GM12878 (cell line): Measurements from ENCODE around the gene ZBTB21. TPM values are rescaled to one million over a fixed set of nuclear protein-coding genes. Genes with fewer than 3 reads are reported as not detected.

Experiments used
- ATAC-seq: fragments of 200-7000 bp; cut with Tn5 transposase; 3 replicates; pipeline ENCODE4 v1.9.1; 2020; ENCODE audit warnings: mild to moderate bottlenecking, moderate library complexity
- BruUV-seq: library from RNA; stranded (reverse); fragments of 400-500 nt; replicated peaks from 2 replicates; lab custom pipeline; 2021; lab: Mats Ljungman, UMichigan
- CTCF ChIA-PET: fragments of 300-600 bp; sonication (Branson Sonifier 250); formaldehyde crosslinking; extraction: SDS; loops from one replicate; lab custom pipeline; 2021; ENCODE audit warnings: inconsistent platforms; lab: Yijun Ruan, JAX
- POLR2A ChIA-PET: fragments of 350-600 bp; formaldehyde crosslinking; extraction: SDS; loops from one replicate; lab custom pipeline; 2021; ENCODE audit warnings: inconsistent platforms; lab: Charles Lee
- RAD21 ChIA-PET: fragments of 300-600 bp; sonication (Branson Sonifier 250); formaldehyde crosslinking; loops from one replicate; lab custom pipeline; 2023; ENCODE audit warnings: antibody characterized with exemption; ENCODE audit not compliant: unreplicated experiment; lab: Charles Lee
- SMC1A ChIA-PET: fragments of 300-600 bp; sonication (Branson Sonifier 250); formaldehyde crosslinking; loops from one replicate; lab custom pipeline; 2023; ENCODE audit not compliant: unreplicated experiment, uncharacterized antibody; lab: Charles Lee
- DNase-seq: peaks from one replicate; pipeline ENCODE4 v3.0.0-alpha.2; 2011; ENCODE audit warnings: low read depth, low spot score
- FAIRE-seq: peaks from 3 replicates; lab custom pipeline; 2011; peaks lifted over from hg19 to GRCh38; lab: Jason Lieb, UNC
- H2AFZ ChIP-seq: 2 replicates; pipeline ENCODE4 v1.6.0; 2011; ENCODE audit warnings: low read depth, low read length, control low read depth; ENCODE audit not compliant: control insufficient read depth
- H3K27ac ChIP-seq: 2 replicates; pipeline ENCODE4 v1.5.1; 2011; ENCODE audit warnings: control low read depth; ENCODE audit not compliant: control insufficient read depth, insufficient read depth
- H3K27me3 ChIP-seq, 2 experiments: replicated peaks in 1 of 2; 2 replicates each; pipeline versions ENCODE4 v1.6.0 to v1.6.1; 2011; ENCODE audit warnings: low read length in 1 of 2; ENCODE audit not compliant: control insufficient read depth in 2 of 2, insufficient read depth in 2 of 2
- H3K36me3 ChIP-seq, 2 experiments: 2 replicates each; pipeline ENCODE4 v1.5.1; 2011; ENCODE audit warnings: low read length in 1 of 2; ENCODE audit not compliant: control insufficient read depth in 2 of 2, insufficient read depth in 2 of 2
- H3K4me1 ChIP-seq: 2 replicates; pipeline ENCODE4 v1.6.1; 2011; ENCODE audit warnings: mild to moderate bottlenecking, low read length, moderate library complexity, mixed read lengths; ENCODE audit not compliant: control insufficient read depth, insufficient read depth
- H3K4me2 ChIP-seq: 2 replicates; pipeline ENCODE4 v1.6.0; 2011; ENCODE audit warnings: control low read depth; ENCODE audit not compliant: control insufficient read depth, insufficient read depth
- H3K4me3 ChIP-seq: fragments of 200-600 bp; sonication (generic); 2 replicates; pipeline ENCODE4 v1.5.1; 2016
- H3K79me2 ChIP-seq: 2 replicates; pipeline ENCODE4 v1.6.0; 2011; ENCODE audit warnings: low read length; ENCODE audit not compliant: control insufficient read depth, insufficient read depth
- H3K9ac ChIP-seq: 2 replicates; pipeline ENCODE4 v1.8.0; 2011; ENCODE audit warnings: low read length, control low read depth, mixed read lengths; ENCODE audit not compliant: control insufficient read depth, insufficient read depth
- H3K9me3 ChIP-seq: replicated peaks from 3 replicates; pipeline ENCODE4 v1.5.1; 2011; ENCODE audit warnings: mild to moderate bottlenecking, low read length; ENCODE audit not compliant: control insufficient read depth, insufficient read depth
- H4K20me1 ChIP-seq: 2 replicates; pipeline ENCODE4 v1.6.0; 2011; ENCODE audit not compliant: control insufficient read depth, insufficient read depth
- ATF7 ChIP-seq: fragments of 450-650 bp; IDR thresholded peaks from 2 replicates; pipeline ENCODE4 v1.6.1; 2016; ENCODE audit warnings: low read depth, mild to moderate bottlenecking
- CTCF ChIP-seq, 3 experiments: IDR thresholded peaks in 2 of 3; conservative IDR thresholded peaks in 1 of 3; 2 replicates each; pipeline ENCODE4 v1.5.1; 2011; ENCODE audit warnings: low read depth in 3 of 3, low read length in 3 of 3, mild to moderate bottlenecking in 3 of 3, control low read depth in 2 of 3, moderate library complexity in 2 of 3, inconsistent platforms in 1 of 3, mixed read lengths in 1 of 3; ENCODE audit not compliant: control insufficient read depth in 2 of 3, insufficient read depth in 1 of 3; ENCODE audit errors: extremely low read depth in 1 of 3
- CUX1 ChIP-seq: IDR thresholded peaks from 2 replicates; pipeline ENCODE4 v1.6.1; 2012; ENCODE audit warnings: improper control_type of control experiment, low read depth, low read length; ENCODE audit not compliant: insufficient replicate concordance
- EED ChIP-seq: sonication (generic); IDR thresholded peaks from 2 replicates; pipeline ENCODE4 v1.6.1; 2016; ENCODE audit warnings: antibody characterized with exemption, low read depth
- HCFC1 ChIP-seq: fragments of 150-350 bp; IDR thresholded peaks from 2 replicates; pipeline ENCODE4 v1.6.1; 2014; ENCODE audit warnings: low read length
- NFXL1 ChIP-seq: fragments of 450-650 bp; IDR thresholded peaks from 2 replicates; pipeline ENCODE4 v1.6.1; 2017; ENCODE audit warnings: antibody characterized with exemption, mild to moderate bottlenecking, borderline replicate concordance
- RAD21 ChIP-seq: IDR thresholded peaks from 2 replicates; pipeline ENCODE4 v1.6.1; 2011; ENCODE audit warnings: mild to moderate bottlenecking, low read depth, low read length, moderate library complexity; ENCODE audit not compliant: insufficient read depth
- SMAD5 ChIP-seq: IDR thresholded peaks from 2 replicates; pipeline ENCODE4 v1.6.1; 2016; ENCODE audit warnings: antibody characterized with exemption, low read depth
- SREBF1 ChIP-seq: IDR thresholded peaks from 2 replicates; pipeline ENCODE4 v1.6.1; 2012; ENCODE audit warnings: mild to moderate bottlenecking, low read length
- ZBTB33 ChIP-seq: fragments of 450-650 bp; IDR thresholded peaks from 2 replicates; pipeline ENCODE4 v1.6.1; 2017; ENCODE audit warnings: mild to moderate bottlenecking
- ZNF217 ChIP-seq: fragments of 450-650 bp; IDR thresholded peaks from 2 replicates; pipeline ENCODE4 v1.6.1; 2017; ENCODE audit warnings: antibody characterized with exemption, mild to moderate bottlenecking
- WGBS: methylation state at CpG from one replicate; pipeline ENCODE4 v1.1.6; 2016; ENCODE audit warnings: low lambda C conversion rate; ENCODE audit not compliant: insufficient replicate concordance, insufficient coverage; ENCODE audit errors: missing lambda C conversion rate; 5-methylcytosine and 5-hydroxymethylcytosine counted together
- in situ Hi-C: fragments of 300-500 bp; cut with MboI; formaldehyde crosslinking; loops from 9 replicates; pipeline ENCODE4 v1.14.3; 2018; ENCODE audit warnings: mixed read lengths
- intact Hi-C: fragments of 100-400 bp; cut with micrococcal nuclease; formaldehyde crosslinking; loops from one replicate; pipeline ENCODE4 v1.14.2; 2022; ENCODE audit not compliant: unreplicated experiment
- polyA plus RNA-seq, 11 experiments: library from polyadenylated mRNA; depleted of rRNA in 4 of 11; unstranded in 6 of 11; stranded (reverse) in 5 of 11; fragments of >200 nt; fragmentation: Nextera tagmentation in 4 of 11; fragmentation: Illumina TruSeq in 1 of 11; extraction: Ambion mirVana in 4 of 11; extraction: Trizol in 1 of 11; gene quantifications; 1 replicate in 1 of 11; 2 replicates in 10 of 11; pipeline versions ENCODE4 v1.2.1 to v1.2.3, GENCODE V29; 2011 to 2016; ENCODE audit warnings: inconsistent platforms in 2 of 11, missing spikeins in 2 of 11, low read depth in 1 of 11
- total RNA-seq, 4 experiments: library from RNA; depleted of rRNA in 3 of 4; stranded (reverse); fragments of >200 nt in 3 of 4; fragmentation: Illumina TruSeq in 1 of 4; extraction: Trizol in 1 of 4; gene quantifications; 2 replicates each; pipeline versions ENCODE4 v1.2.1 to v1.2.3, GENCODE V29; 2013 to 2021

The ZBTB21 gene
- total and polyA plus RNA-seq, 10 of the 15 experiments (the other 5 are each of a cell fraction or from before 2014, with no cell fraction given): 1.8 to 21.6 (median 10.6) TPM

- TF ChIP-seq CUX1: no peak
- no peak for TF ChIP-seq HCFC1
- no peak for TF ChIP-seq EED
- TF ChIP-seq NFXL1: no peak
- TF ChIP-seq ZNF217: no peak
These were observed 3.8 kb upstream of the ZBTB21 start (continued) for GRCh38 chr21:42013931-42014330.

GRCh38 chr21:42013376-42013775 is 3.2 kb upstream of the ZBTB21 start:
- WGBS: 75% methylated on average over 4 of the region's 4 CpGs
- intact Hi-C loops (loop anchor here (5.0 kb wide), 1 partner anchor 49 kb away; no protein-coding TSS in a partner anchor), in situ Hi-C loops (no loop called here)
- Histone ChIP-seq H3K9me3 (no peaks in the 10 kb centered on the region; the same call in 2 of the 3 replicates), H3K27ac (no peak overlapping the region), H3K4me1 (peaks cover 3% of the 10 kb centered on the region; the same call in 1 of the 2 replicates), H3K36me3 (no peaks in the 10 kb centered on the region), H3K4me3 (no peak overlapping the region), H3K79me2 (peaks cover 16% of the 10 kb centered on the region), H3K4me2 (no peak overlapping the region), H2AFZ (no peak overlapping the region), H3K27me3 (no peaks in the 10 kb centered on the region), H4K20me1 (no peaks in the 10 kb centered on the region), H3K9ac (no peak overlapping the region)
- DNase-seq (no peak), ATAC-seq (no peak), FAIRE-seq (no peak)
- no TSS peak for BruUV-seq
- ChIA-PET SMC1A (interaction anchor here (0.6 to 1.7 kb wide), 6 partner anchors 12 to 322 kb away, joined by 3 to 4 read pairs (median 3); no protein-coding TSS in a partner anchor), CTCF (interaction anchor here (1.8 kb wide), 1 partner anchor 94 kb away, joined by 8 read pairs; no protein-coding TSS in a partner anchor), RAD21 (interaction anchor here (1.0 to 1.1 kb wide), 2 partner anchors 104 to 136 kb away, joined by 3 to 4 read pairs; no protein-coding TSS in a partner anchor), POLR2A (no interaction called here)
- TF ChIP-seq SMAD5 (no peak), RAD21 (no peak), ZBTB33 (no peak), SREBF1 (no peak), ATF7 (no peak), CTCF (IDR thresholded peaks at IDR 0.05 in 2 of 3, conservative IDR thresholded peaks at IDR 0.05 in 1 of 3; ENCODE audit: control insufficient read depth in 2 of 3, extremely low read depth in 1 of 3, insufficient read depth in 1 of 3, low read depth in 3 of 3, low read length in 3 of 3) (no peak)
